ENCODE data around the gene ITPK1.

ITPK1 gene

GRCh38 chr14:92990456-92991430, 125.0 kb downstream of the ITPK1 start:
- DNase-seq (ENCODE audit: low read depth): no peak
- no peak for TF ChIP-seq CTCF (IDR thresholded peaks at IDR 0.05; ENCODE audit: insufficient read depth, low read depth, low read length, missing control alignments)
- no peak overlapping the region for H3K4me3 ChIP-seq (ENCODE audit: low read depth, low read length)

- DNase-seq (ENCODE audit: low read depth): no peak
- no peak overlapping the region for H3K4me3 ChIP-seq (ENCODE audit: low read depth, low read length)
- no peak for TF ChIP-seq CTCF (IDR thresholded peaks at IDR 0.05; ENCODE audit: insufficient read depth, low read depth, low read length, missing control alignments)
Observed at GRCh38 chr14:92988786-92989755, 126.7 kb downstream of the ITPK1 start.

GRCh38 chr14:92987713-92988510, 127.8 kb downstream of the ITPK1 start:
- no peak for DNase-seq (ENCODE audit: low read depth)
- H3K4me3 ChIP-seq (ENCODE audit: low read depth, low read length): no peak overlapping the region
- TF ChIP-seq CTCF (IDR thresholded peaks at IDR 0.05; ENCODE audit: insufficient read depth, low read depth, low read length, missing control alignments): no peak

GRCh38 chr14:92987148-92987570, 128.6 kb downstream of the ITPK1 start:
- no peak for DNase-seq (ENCODE audit: low read depth)
- H3K4me3 ChIP-seq (ENCODE audit: low read depth, low read length): no peak overlapping the region
- TF ChIP-seq CTCF (IDR thresholded peaks at IDR 0.05; ENCODE audit: insufficient read depth, low read depth, low read length, missing control alignments): no peak

- no peak for DNase-seq (ENCODE audit: low read depth)
Observed at GRCh38 chr14:92986254-92987147, 129.2 kb downstream of the ITPK1 start.

More at GRCh38 chr14:92986254-92987147, 129.2 kb downstream of the ITPK1 start:
- no peak overlapping the region for H3K4me3 ChIP-seq (ENCODE audit: low read depth, low read length)
- no peak for TF ChIP-seq CTCF (IDR thresholded peaks at IDR 0.05; ENCODE audit: insufficient read depth, low read depth, low read length, missing control alignments)

Measured in GM12865 (cell line).